Dendritic cell treated with granulocyte-macrophage colony-stimulating factor and Interleukin-4, amounts not matched to agents 40 ng/mL and 50 ng/mL, for 4 days (primary cell): ENCODE results near the gene YAP1.

Experiments
- H3K27ac Mint-ChIP-seq: one replicate; pipeline ENCODE4 v1.8.0; 2022; ENCODE audit warnings: mild to moderate bottlenecking, mixed read lengths
- H3K27me3 Mint-ChIP-seq: one replicate; pipeline ENCODE4 v1.8.0; 2022; ENCODE audit warnings: mild to moderate bottlenecking, mixed read lengths
- H3K36me3 Mint-ChIP-seq: one replicate; pipeline ENCODE4 v1.8.0; 2022; ENCODE audit warnings: low read depth, mixed read lengths
- H3K4me1 Mint-ChIP-seq: one replicate; pipeline ENCODE4 v1.8.0; 2022; ENCODE audit warnings: low read depth, mixed read lengths
- H3K4me3 Mint-ChIP-seq: one replicate; pipeline ENCODE4 v1.8.0; 2022; ENCODE audit warnings: mild to moderate bottlenecking, moderate library complexity, mixed read lengths
- H3K9me3 Mint-ChIP-seq: one replicate; pipeline ENCODE4 v1.8.0; 2022; ENCODE audit warnings: mixed read lengths
- intact Hi-C: fragments of 100-400 bp; cut with micrococcal nuclease; formaldehyde crosslinking; loops from one replicate; pipeline ENCODE4 v1.15.0; 2022

YAP1 gene

GRCh38 chr11:102267609-102268008 lies 157.4 kb downstream of the YAP1 start:
- intact Hi-C loops, result no loop called here
- H3K27ac Mint-ChIP-seq, result no peak overlapping the region
- no peak overlapping the region for H3K4me3 Mint-ChIP-seq
- peaks cover 15% of the 10 kb centered on the region for H3K4me1 Mint-ChIP-seq
- H3K9me3 Mint-ChIP-seq, result no peaks in the 10 kb centered on the region
- no peaks in the 10 kb centered on the region for H3K36me3 Mint-ChIP-seq
- H3K27me3 Mint-ChIP-seq, result peaks cover 60% of the 10 kb centered on the region

- peaks cover 16% of the 10 kb centered on the region for H3K4me1 Mint-ChIP-seq
- H3K9me3 Mint-ChIP-seq, result no peaks in the 10 kb centered on the region
- H3K36me3 Mint-ChIP-seq, result no peaks in the 10 kb centered on the region
- H3K4me3 Mint-ChIP-seq, result peak overlapping the region; percentile 24
- peaks cover 61% of the 10 kb centered on the region for H3K27me3 Mint-ChIP-seq
- H3K27ac Mint-ChIP-seq, result no peak overlapping the region
- intact Hi-C loops, result no loop called here
These were observed 158.1 kb downstream of the YAP1 start for GRCh38 chr11:102268083-102268984.

GRCh38 chr11:102268985-102269470 lies 158.8 kb downstream of the YAP1 start:
- Mint-ChIP-seq H3K36me3 (no peaks in the 10 kb centered on the region), H3K4me1 (peaks cover 16% of the 10 kb centered on the region), H3K27ac (no peak overlapping the region), H3K9me3 (no peaks in the 10 kb centered on the region), H3K4me3 (no peak overlapping the region), H3K27me3 (peaks cover 59% of the 10 kb centered on the region)
- intact Hi-C loops, result no loop called here

- Mint-ChIP-seq H3K9me3 (no peaks in the 10 kb centered on the region), H3K27me3 (peaks cover 63% of the 10 kb centered on the region), H3K4me3 (no peak overlapping the region), H3K4me1 (peaks cover 16% of the 10 kb centered on the region), H3K27ac (no peak overlapping the region), H3K36me3 (no peaks in the 10 kb centered on the region)
- intact Hi-C loops, result no loop called here
These were observed 159.7 kb downstream of the YAP1 start for GRCh38 chr11:102269927-102270326.

GRCh38 chr11:102272047-102272824 lies 162.0 kb downstream of the YAP1 start:
- H3K27me3 Mint-ChIP-seq, result peaks cover 66% of the 10 kb centered on the region
- H3K4me3 Mint-ChIP-seq, result no peak overlapping the region
- H3K27ac Mint-ChIP-seq, result no peak overlapping the region
- H3K9me3 Mint-ChIP-seq, result no peaks in the 10 kb centered on the region
- H3K4me1 Mint-ChIP-seq, result peaks cover 22% of the 10 kb centered on the region
- intact Hi-C loops, result no loop called here
- no peaks in the 10 kb centered on the region for H3K36me3 Mint-ChIP-seq

GRCh38 chr11:102274628-102275027 lies 164.4 kb downstream of the YAP1 start:
- H3K9me3 Mint-ChIP-seq, result no peaks in the 10 kb centered on the region
- H3K27ac Mint-ChIP-seq, result no peak overlapping the region
- H3K4me3 Mint-ChIP-seq, result no peak overlapping the region
- peaks cover 56% of the 10 kb centered on the region for H3K27me3 Mint-ChIP-seq
- intact Hi-C loops, result no loop called here
- peaks cover 14% of the 10 kb centered on the region for H3K4me1 Mint-ChIP-seq
- H3K36me3 Mint-ChIP-seq, result no peaks in the 10 kb centered on the region

GRCh38 chr11:102276362-102276761 lies 166.1 kb downstream of the YAP1 start:
- Mint-ChIP-seq H3K4me3 (no peak overlapping the region), H3K27ac (no peak overlapping the region), H3K9me3 (no peaks in the 10 kb centered on the region), H3K27me3 (peaks cover 54% of the 10 kb centered on the region), H3K36me3 (no peaks in the 10 kb centered on the region), H3K4me1 (peaks cover 16% of the 10 kb centered on the region)
- intact Hi-C loops, result no loop called here

DNA sequence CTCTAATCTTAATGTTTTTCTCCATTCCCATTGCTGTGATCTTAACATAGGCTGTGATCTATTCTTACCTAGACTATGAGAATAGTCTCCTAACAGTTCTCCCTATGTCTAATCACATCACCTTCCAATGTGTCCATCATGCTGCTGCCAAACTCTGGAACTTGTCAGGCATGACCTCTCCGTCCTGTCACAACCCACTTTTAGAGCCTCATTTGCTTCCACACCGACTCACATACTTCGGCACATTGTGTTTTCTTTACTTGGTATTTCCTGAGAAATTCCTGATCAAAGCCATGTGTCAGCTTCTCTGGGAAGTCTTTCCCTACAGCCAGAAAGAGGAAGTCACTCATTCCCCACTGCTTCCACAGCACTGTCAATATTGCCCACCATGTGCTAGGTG lies 166.5 kb downstream of the YAP1 start:
- Mint-ChIP-seq H3K9me3 (no peaks in the 10 kb centered on the region), H3K4me1 (peaks cover 16% of the 10 kb centered on the region), H3K4me3 (no peak overlapping the region), H3K36me3 (no peaks in the 10 kb centered on the region), H3K27me3 (peaks cover 54% of the 10 kb centered on the region), H3K27ac (no peak overlapping the region)
- intact Hi-C loops, result no loop called here

DNA sequence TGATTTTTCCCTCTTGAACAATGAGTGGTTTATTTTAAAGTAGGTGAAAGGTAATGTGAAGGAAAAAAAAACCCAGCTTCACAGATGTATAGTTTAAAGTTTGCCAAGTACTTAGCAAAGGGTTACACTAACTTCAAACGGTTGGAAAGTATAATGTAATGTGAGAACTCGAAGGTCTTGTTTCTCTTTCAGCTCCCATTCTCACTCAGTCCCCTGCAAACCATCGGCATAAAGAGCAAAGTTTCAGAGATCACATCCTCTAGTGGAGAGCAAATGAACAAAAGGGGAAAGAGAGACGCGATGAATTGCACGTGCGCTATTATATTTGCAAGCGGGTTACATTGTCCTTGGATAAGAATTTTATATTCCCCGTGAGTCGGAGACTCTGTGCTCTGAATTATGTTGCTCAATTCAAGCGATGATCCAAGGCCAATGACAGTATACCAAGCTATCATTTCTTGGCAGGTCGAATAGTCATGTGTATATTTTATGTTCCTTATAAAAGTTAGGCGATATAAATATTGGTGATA lies 169.5 kb downstream of the YAP1 start:
- no peak overlapping the region for H3K4me3 Mint-ChIP-seq
- intact Hi-C loops, result no loop called here

GRCh38 chr11:102280245-102280833 lies 170.1 kb downstream of the YAP1 start:
- Mint-ChIP-seq H3K4me1 (peaks cover 23% of the 10 kb centered on the region), H3K9me3 (no peaks in the 10 kb centered on the region), H3K36me3 (no peaks in the 10 kb centered on the region), H3K27ac (no peak overlapping the region), H3K27me3 (peaks cover 37% of the 10 kb centered on the region), H3K4me3 (no peak overlapping the region)
- intact Hi-C loops, result no loop called here

More for the DNA sequence above, 169.5 kb downstream of the YAP1 start:
- no peak overlapping the region for H3K27ac Mint-ChIP-seq
- no peaks in the 10 kb centered on the region for H3K36me3 Mint-ChIP-seq
- no peaks in the 10 kb centered on the region for H3K9me3 Mint-ChIP-seq
- H3K4me1 Mint-ChIP-seq, result peaks cover 23% of the 10 kb centered on the region
- H3K27me3 Mint-ChIP-seq, result peaks cover 39% of the 10 kb centered on the region
